CD4-positive, alpha-beta T cell treated with Interleukin-10 for 1 hour (primary cell): ENCODE results near the gene KLK5.

Experiments used
- DNase-seq: peaks from one replicate; pipeline ENCODE4 v3.0.0-alpha.2; 2020

The KLK5 gene

DNA sequence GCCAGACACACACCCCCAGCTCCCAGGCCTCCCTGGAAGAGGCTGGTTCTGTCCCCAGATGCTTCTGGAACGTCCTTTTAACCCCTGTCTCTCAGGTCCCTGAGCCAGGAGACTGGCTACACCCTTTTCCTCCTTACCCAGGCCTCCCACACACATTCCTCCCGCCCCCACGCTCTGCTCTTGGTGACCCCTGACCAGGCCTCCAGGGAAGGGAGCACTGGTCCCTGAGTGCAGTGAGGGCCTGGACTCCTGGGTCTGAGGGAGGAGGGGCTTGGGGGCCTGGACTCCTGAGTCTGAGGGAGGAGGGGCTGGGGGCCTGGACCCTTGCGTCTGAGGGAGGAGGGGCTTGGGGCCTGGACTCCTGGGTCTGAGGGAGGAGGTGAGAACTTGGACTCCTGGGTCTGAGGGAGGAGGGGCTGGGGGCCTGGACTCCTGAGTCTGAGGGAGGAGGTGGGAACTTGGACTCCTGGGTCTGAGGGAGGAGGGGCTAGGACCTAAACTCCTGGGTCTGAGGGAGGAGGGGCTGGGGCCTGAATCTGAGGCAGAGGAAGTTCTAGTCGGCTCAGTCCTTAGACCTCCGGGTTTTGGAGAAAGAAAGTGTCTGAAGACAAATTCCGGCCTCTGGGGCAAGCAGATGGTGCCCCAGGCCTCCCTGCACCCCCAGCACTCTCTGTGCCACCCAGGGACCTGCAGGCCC is 16.0 kb upstream of the KLK5 start:
- no peak for DNase-seq

DNA sequence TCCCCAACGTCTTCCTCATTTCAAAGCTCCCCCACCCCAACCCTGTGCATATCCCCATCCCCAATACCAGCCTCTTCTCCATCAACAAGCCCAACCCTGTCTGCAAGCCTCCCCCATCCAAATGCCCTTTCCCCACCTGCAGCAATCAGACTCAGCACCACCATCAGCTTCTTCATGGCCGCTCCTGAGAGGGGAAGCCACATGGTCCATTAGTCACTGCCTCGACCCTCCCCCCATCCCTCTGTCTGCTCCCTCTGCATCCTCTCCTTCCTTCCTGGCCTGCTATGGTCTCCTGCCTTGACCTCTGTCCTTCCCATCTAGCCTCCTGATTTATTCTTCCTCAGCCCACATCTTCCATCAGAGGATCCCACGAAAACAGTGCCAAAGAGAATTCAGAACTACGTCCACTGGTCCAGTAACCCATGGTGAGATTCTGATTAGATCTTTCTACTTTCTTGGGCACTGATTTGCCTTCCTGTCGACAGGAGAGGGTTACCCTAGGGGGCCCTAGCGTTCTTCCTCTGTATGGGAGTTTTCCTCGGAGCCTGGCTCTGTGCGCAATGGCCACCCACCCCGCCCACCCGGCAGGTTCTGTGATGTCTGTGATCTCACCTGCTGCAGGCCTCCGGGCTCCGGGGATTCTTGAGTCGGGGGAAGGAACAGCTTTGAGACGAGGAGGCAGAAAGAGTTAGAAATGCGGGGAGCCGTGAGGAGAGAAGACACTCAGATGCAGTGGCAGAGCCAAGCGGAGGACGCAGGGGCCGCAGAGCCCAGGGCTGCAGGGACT is 15.3 kb upstream of the KLK5 start:
- DNase-seq = no peak

GRCh38 chr19:50964266-50964665 is 11.4 kb upstream of the KLK5 start:
- DNase-seq = no peak

DNA sequence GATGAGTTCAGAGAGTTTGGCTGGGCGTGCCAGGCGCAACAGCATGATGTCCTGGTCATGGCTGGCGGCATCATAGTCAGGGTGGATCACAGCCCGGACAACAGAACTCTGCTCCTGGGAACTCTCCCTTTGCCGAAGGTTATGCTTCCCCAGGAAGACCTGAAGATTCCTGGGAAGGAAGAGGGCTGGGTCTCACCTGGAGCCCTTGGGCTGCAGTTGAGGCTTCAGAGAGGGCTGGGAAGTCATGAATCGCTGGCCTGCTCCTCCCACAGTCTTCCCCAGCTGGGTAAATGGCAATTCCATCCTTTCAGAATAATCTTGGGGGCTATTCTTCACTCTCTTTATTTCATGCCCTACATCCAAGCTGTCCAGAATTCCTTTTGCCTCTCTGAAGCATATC is 10.5 kb upstream of the KLK5 start:
- DNase-seq = no peak

- no peak for DNase-seq
Measured at GRCh38 chr19:50962245-50962644, 9.4 kb upstream of the KLK5 start.

GRCh38 chr19:50959731-50960500 is 7.1 kb upstream of the KLK5 start:
- DNase-seq = no peak

DNA sequence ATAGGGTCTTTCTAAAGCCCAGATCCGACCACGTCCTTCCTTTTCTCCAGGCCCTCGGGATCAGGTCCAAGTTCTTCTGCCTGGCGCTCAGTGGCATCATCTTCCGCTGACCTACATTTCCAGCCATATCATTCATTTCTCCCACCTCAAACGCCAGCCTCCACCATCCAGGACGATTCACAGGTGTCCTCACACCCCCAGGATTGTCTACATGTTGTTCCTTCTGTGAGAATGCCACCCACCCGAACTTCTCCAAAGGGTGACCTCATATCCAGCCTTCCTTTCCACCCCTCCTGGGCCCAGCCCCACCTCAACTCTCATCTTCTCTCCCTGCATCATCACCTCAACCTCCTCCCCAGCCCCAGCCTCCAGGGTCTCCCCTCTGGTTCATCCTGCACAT is 4.7 kb upstream of the KLK5 start:
- DNase-seq = no peak

GRCh38 chr19:50949861-50950260 is 3.0 kb downstream of the KLK5 start:
- no peak for DNase-seq

GRCh38 chr19:50947123-50947522 is 5.7 kb downstream of the KLK5 start:
- DNase-seq = no peak

GRCh38 chr19:50944795-50945194 is 8.0 kb downstream of the KLK5 start:
- no peak for DNase-seq

DNA sequence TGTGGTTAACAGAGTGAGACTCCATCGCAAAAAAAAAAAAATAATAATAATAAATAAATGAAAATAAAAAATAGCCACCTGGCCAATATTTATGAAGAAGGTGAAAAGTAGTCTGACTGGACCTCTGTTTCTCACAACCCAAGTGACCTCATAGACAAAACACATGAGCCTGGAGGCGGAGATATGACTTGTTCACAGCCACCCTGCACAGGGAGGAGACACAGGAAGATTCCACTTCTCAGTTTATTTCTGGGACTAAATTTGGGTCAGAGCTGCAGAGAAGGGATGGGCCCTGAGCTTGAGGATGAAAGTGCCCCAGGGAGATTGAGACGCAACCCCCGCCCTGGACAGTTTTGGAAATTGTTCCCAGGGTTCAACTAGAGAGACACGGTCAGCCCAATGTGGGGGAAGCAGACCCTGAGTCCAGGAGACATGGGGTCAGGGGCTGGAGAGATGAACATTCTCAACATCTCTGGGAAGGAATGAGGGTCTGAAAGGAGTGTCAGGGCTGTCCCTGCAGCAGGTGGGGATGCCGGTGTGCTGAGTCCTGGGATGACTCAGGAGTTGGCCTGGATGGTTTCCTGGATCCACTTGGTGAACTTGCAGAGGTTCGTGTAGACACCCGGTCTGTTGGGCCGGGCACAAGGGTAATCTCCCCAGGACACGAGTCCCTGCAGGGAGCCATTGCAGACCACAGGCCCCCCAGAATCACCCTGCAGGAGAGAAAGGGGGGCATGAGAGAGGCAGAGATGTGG is 9.6 kb downstream of the KLK5 start:
- no peak for DNase-seq

- DNase-seq = no peak
Measured at GRCh38 chr19:50939596-50939995, 13.2 kb downstream of the KLK5 start.

DNA sequence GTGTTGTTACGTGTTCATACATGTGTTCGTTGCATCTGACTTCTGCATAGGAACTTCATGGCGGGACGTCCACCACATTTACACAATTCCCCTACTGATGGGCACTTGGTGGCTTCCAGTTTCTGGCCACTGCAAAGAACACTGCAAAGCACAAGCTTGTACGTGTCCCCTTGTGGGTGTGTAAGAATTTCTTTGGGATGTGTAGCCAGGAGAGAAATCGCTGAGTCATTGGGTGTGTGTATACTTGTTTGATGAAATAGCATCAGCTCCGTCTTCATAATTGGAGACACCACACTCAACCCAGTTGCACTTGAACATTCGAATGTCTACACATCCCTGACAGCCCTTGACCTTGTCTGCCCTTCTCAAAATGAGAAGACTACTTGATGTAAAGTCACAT is 19.2 kb downstream of the KLK5 start:
- DNase-seq = no peak

- DNase-seq = no peak
Measured at GRCh38 chr19:50932690-50933083, 20.2 kb downstream of the KLK5 start.

- DNase-seq = no peak
Measured at GRCh38 chr19:50932018-50932689, 20.7 kb downstream of the KLK5 start.

DNA sequence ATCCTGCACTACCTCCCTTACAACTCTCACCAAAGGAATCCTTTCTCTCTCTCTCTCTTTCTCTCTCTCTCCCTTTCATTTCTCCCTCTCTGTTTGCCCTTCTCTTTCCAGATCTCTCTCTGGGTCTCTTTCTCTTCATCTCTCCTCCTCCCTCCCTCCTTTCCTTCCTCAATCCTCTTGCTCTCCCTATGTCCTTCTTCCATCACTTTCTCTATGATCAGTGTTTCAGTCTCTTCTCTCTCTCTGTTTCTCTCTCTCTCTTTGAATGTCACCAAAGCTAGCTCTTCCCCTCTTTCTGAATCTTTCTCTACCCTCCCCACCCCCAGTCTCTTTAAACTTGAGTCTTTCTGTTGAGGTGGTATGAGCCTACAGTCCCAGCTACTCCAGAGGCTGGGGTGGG is 21.8 kb downstream of the KLK5 start:
- DNase-seq = no peak

DNA sequence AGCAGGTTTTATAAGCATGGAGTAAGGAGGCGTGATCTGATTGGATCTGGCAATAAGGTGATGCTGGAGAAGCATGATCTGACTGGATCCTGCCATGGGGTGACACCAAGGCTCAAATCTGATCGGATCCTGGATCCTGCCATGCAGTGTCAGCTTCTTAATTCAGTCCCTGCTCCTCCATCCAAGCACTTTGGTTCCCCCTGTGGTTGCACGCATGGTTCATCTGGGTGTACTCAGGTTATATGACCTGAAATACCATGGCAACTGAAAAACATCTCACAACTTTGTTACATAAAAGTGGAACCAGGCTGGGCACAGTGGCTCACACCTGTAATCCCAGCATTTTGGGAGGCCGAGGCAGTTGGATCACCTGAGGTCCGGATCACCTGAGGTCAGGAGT is 24.0 kb downstream of the KLK5 start:
- no peak for DNase-seq

GRCh38 chr19:50926144-50926543 is 26.7 kb downstream of the KLK5 start:
- no peak for DNase-seq

GRCh38 chr19:50925734-50926133 is 27.1 kb downstream of the KLK5 start:
- no peak for DNase-seq

- DNase-seq = no peak
Measured at GRCh38 chr19:50924586-50924985, 28.3 kb downstream of the KLK5 start.

- peak; percentile 77 for DNase-seq
Measured at GRCh38 chr19:50922317-50922853, 30.5 kb downstream of the KLK5 start.
